ENCODE measurements around the gene ZFAND6. TPM values are rescaled to one million over a fixed set of nuclear protein-coding genes. Genes with fewer than 3 reads are reported as not detected.

The ZFAND6 gene
- total RNA-seq, 4 donors from 2014 or later, result 119 to 452 (median 172) TPM

DNA sequence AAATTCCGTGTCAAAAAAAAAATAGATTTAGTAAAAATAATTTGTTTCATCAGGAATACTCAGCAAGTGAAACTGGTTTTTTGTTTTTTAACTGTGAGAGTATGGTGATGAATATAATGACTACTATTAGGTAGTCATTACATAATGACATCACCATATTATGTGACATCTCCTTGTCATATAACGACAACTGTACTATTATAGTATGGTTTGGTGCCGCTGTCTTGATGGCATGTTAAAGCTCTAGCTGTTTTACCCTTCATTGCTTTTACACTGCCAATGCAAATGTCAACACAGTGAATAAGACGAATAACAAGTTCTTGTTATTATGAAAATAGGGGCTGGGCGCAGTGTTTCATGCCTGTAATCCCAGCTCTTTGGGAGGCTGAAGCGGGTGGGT is 47.7 kb downstream of the ZFAND6 start:
- Histone ChIP-seq H3K4me3 (no peak overlapping the region), H3K9me3 (no peaks in the 10 kb centered on the region), H3K27ac (no peak overlapping the region), H3K27me3 (no peaks in the 10 kb centered on the region), H3K4me1 (no peaks in the 10 kb centered on the region), H3K36me3 (no peaks in the 10 kb centered on the region)
- intact Hi-C loops (cut with DNase I; ENCODE audit: low total_unique reads), result no loop called here
- no peak for DNase-seq
- TF ChIP-seq, protein P1, sequence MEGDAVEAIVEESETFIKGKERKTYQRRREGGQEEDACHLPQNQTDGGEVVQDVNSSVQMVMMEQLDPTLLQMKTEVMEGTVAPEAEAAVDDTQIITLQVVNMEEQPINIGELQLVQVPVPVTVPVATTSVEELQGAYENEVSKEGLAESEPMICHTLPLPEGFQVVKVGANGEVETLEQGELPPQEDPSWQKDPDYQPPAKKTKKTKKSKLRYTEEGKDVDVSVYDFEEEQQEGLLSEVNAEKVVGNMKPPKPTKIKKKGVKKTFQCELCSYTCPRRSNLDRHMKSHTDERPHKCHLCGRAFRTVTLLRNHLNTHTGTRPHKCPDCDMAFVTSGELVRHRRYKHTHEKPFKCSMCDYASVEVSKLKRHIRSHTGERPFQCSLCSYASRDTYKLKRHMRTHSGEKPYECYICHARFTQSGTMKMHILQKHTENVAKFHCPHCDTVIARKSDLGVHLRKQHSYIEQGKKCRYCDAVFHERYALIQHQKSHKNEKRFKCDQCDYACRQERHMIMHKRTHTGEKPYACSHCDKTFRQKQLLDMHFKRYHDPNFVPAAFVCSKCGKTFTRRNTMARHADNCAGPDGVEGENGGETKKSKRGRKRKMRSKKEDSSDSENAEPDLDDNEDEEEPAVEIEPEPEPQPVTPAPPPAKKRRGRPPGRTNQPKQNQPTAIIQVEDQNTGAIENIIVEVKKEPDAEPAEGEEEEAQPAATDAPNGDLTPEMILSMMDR (IDR thresholded peaks at IDR 0.05), result no peak
- no peak for TF ChIP-seq POLR2A (IDR thresholded peaks at IDR 0.05)

DNA sequence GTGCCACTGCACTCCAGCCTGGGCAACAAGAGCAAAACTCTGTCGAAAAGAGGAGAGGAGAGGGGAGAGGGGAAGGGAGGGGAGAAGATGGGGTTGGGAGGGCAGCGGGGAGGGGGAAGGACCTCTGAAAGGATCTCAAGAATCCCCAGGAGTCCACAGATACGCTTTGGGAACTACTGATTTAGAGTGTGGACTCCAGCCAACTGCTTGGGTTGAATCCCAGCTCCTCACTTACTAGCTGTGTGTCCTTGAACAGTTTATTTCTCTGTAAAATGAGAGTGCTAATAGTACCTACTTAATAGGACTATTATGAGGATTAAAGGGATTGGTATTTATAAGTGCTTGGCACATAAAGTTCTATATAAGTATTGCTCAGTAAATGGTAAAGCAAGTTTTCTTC is 48.3 kb downstream of the ZFAND6 start:
- no peak overlapping the region for H3K27ac ChIP-seq
- TF ChIP-seq POLR2A (IDR thresholded peaks at IDR 0.05), result no peak
- TF ChIP-seq, protein P1 (IDR thresholded peaks at IDR 0.05), result no peak
- intact Hi-C loops (cut with DNase I; ENCODE audit: low total_unique reads), result no loop called here
- H3K4me3 ChIP-seq, result no peak overlapping the region
- no peaks in the 10 kb centered on the region for H3K9me3 ChIP-seq
- DNase-seq, result no peak
- no peaks in the 10 kb centered on the region for H3K27me3 ChIP-seq
- no peaks in the 10 kb centered on the region for H3K4me1 ChIP-seq
- H3K36me3 ChIP-seq, result no peaks in the 10 kb centered on the region

DNA sequence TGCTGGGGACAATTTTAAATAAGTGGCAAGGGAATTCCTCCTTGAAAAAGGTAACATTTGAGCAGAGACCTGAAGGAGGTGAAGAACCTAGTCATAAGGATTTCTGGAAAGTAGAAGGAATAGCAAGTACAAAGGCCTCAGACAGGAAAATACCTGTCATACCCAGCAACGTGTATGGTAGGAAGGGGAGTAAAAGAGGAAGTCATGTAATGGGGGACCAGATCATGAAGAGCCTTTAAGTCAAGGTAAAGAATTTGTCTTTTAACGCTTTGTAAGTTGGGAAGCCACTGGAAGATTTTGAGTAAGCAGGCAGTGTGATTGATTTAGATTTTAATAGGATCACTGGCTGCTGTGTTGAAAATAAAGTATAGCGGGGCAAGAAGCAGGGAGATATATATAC is 49.9 kb downstream of the ZFAND6 start:
- Histone ChIP-seq H3K36me3 (no peaks in the 10 kb centered on the region), H3K4me3 (no peak overlapping the region), H3K9me3 (no peaks in the 10 kb centered on the region), H3K27ac (no peak overlapping the region), H3K4me1 (no peaks in the 10 kb centered on the region), H3K27me3 (no peaks in the 10 kb centered on the region)
- DNase-seq, result no peak
- TF ChIP-seq POLR2A (IDR thresholded peaks at IDR 0.05), result no peak
- TF ChIP-seq, protein P1 (IDR thresholded peaks at IDR 0.05), result no peak
- intact Hi-C loops (cut with DNase I; ENCODE audit: low total_unique reads), result no loop called here

DNA sequence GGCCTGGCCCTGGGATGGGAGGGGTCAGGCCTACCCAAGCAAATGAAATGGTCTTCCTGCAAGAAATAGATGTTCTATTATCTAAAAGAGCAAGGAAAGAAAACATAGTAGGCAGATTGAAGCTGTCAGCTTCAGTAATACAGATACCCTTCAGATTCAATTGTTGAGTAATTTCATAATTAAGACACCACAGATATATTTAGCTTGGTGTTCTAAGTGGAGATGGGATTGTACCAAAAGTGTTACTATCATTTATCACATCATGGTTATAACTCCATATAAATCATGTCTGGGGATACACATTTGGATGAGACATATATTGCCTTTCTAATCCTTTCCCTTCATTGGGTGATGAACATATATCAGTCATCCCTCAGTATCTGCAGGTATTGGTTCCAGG is 51.4 kb downstream of the ZFAND6 start:
- Histone ChIP-seq H3K9me3 (no peaks in the 10 kb centered on the region), H3K36me3 (no peaks in the 10 kb centered on the region), H3K27me3 (no peaks in the 10 kb centered on the region), H3K4me1 (no peaks in the 10 kb centered on the region), H3K4me3 (no peak overlapping the region), H3K27ac (no peak overlapping the region)
- no peak for DNase-seq
- TF ChIP-seq POLR2A (IDR thresholded peaks at IDR 0.05), result no peak
- TF ChIP-seq, protein P1 (IDR thresholded peaks at IDR 0.05), result no peak
- intact Hi-C loops (cut with DNase I; ENCODE audit: low total_unique reads), result no loop called here

DNA sequence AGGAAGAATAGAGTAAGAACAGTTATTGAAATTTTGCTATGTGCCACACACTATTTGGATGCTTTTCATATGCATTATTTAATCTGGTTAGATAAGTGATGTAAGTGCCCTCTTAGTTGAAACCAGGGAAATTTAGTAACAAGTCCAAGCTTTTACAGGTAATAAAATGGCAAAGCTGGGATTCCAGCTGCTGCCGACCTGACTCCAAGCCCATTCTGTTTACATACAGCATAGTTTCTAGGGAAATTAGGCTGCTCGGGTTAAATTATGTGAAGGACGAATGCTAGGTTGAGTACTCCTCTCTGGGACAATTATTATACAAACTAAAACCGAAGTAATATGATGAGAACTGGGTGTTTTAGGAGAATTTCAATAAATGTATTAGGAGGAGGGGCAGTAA is 54.6 kb downstream of the ZFAND6 start:
- no peak overlapping the region for H3K4me3 ChIP-seq
- no peaks in the 10 kb centered on the region for H3K27me3 ChIP-seq
- no peaks in the 10 kb centered on the region for H3K36me3 ChIP-seq
- no peak overlapping the region for H3K27ac ChIP-seq
- TF ChIP-seq, protein P1 (IDR thresholded peaks at IDR 0.05), result no peak
- no peak for TF ChIP-seq POLR2A (IDR thresholded peaks at IDR 0.05)
- H3K4me1 ChIP-seq, result no peaks in the 10 kb centered on the region
- no peaks in the 10 kb centered on the region for H3K9me3 ChIP-seq
- no peak for DNase-seq
- intact Hi-C loops (cut with DNase I; ENCODE audit: low total_unique reads), result no loop called here
